HUDEP-2 (cell line): ENCODE data around the gene SLAMF7.
"Not testable (repeated sequence)": the region's sequence is repeated elsewhere in the genome, so short reads cannot be mapped to it uniquely, and the experiment has no call there.

ENCODE experiments used
- DNase-seq, 76 experiments: peaks; one replicate each; lab custom pipeline; 2025; ENCODE audit not compliant: unreplicated experiment in 76 of 76; lab: John Stamatoyannopoulos, UW

The SLAMF7 gene

DNA sequence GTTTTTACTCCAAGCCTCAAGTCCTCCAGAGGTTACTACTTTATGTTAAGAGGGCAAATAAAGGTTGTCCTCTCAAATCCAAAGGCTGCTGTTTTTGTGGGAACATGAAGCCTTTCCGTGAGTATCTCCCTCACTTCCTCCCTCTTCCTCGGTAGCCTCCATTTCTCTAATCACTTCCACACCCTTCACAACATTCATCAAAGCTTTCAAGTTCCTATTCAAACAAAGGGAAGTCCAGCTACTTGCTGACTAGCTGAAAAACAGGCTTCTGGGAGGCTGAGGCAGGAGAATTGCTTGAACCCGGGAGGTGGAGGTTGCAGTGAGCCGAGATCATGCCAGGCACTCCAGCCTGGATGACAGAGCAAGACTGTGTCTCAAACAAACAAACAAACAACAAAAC is 20.8 kb upstream of the SLAMF7 start:
- no peak for DNase-seq

- no peak for DNase-seq
Measured at GRCh38 chr1:160720356-160721085, 18.5 kb upstream of the SLAMF7 start.

- DNase-seq: no peak
Measured at GRCh38 chr1:160721473-160721872, 17.6 kb upstream of the SLAMF7 start.

- no peak for DNase-seq
Measured at GRCh38 chr1:160722726-160723125, 16.3 kb upstream of the SLAMF7 start.

- no peak for DNase-seq
Measured at GRCh38 chr1:160723332-160723731, 15.7 kb upstream of the SLAMF7 start.

- DNase-seq: peak in 1 of 76 experiments; percentile 11
Measured at GRCh38 chr1:160724465-160725242, 14.4 kb upstream of the SLAMF7 start.

- peak in 10 of 76 experiments; percentile 11 to 38 (median 15) for DNase-seq
Measured at GRCh38 chr1:160726114-160726497, 12.9 kb upstream of the SLAMF7 start.

GRCh38 chr1:160726498-160727315 is 12.3 kb upstream of the SLAMF7 start:
- DNase-seq: peak in 55 of 76 experiments; percentile 2 to 73 (median 27)

GRCh38 chr1:160727316-160727640 is 11.8 kb upstream of the SLAMF7 start:
- DNase-seq: no peak

DNA sequence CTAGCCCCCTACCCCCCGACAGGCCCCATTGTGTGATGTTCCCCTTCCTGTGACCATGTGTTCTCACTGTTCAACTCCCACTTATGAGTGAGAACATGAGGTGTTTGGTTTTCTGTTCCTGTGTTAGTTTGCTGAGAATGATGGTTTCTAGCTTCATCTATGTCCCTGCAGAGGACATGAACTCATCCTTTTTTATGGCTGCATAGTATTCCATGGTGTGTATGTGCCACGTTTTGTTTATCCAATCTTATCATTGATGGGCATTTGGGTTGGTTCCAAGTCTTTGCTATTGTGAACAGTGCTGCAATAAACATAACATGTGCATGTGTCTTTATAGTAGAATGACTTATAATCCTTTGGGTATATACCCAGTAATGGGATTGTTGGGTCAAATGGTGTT is 7.5 kb upstream of the SLAMF7 start:
- not testable (repeated sequence) for DNase-seq

DNA sequence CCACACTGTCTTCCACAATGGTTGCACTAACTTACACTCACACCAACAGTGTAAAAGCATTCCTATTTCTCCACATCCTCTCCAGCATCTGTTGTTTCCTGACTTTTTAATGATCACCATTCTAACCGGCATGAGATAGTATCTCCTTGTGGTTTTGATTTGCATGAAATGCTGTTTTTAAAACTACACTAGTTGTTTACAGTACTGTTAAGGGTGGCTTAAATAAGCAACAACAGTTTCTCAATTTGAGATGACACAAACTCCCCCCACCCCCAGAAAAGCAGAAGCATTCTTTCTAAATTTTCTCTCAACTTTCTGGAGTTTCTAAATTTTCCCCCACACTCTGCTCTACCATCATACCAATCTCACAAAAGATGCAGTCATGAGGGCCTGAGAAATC is 7.1 kb upstream of the SLAMF7 start:
- DNase-seq: no peak

GRCh38 chr1:160733898-160734297 is 5.1 kb upstream of the SLAMF7 start:
- DNase-seq: no peak

GRCh38 chr1:160734301-160734700 is 4.7 kb upstream of the SLAMF7 start:
- DNase-seq: no peak

GRCh38 chr1:160738271-160738670 is 776 bp upstream of the SLAMF7 start:
- DNase-seq: no peak

DNA sequence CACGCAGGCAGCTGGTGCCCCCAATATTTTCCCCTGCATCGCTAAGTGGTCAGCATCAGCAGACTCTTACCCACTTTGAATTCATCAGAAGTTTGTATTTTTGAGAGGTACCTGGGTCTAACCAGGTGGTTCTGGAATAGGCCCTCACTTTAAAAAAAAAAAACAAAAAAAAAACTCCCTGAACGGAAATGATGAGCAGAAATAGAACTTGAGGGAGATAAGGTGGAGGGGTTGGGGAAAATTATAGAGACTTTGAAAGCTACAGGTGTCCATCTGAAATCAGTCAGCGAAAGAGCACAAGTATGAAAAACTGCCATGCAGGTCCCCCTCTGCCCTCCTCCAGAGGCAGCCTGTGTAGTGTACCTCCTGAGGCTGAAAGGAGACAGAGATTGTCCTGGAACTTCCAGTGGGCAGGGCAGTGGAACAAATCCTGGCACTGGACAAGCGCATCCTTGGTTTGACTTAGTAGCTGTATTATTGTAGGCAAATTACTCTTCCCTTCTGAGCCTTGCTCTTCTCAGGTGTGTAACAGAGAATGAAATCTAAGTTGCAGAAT is 1.2 kb downstream of the SLAMF7 start:
- DNase-seq: no peak

- no peak for DNase-seq
Measured at GRCh38 chr1:160741092-160741501, 2.0 kb downstream of the SLAMF7 start.

- no peak for DNase-seq
Measured at GRCh38 chr1:160741612-160742348, 2.7 kb downstream of the SLAMF7 start.

DNA sequence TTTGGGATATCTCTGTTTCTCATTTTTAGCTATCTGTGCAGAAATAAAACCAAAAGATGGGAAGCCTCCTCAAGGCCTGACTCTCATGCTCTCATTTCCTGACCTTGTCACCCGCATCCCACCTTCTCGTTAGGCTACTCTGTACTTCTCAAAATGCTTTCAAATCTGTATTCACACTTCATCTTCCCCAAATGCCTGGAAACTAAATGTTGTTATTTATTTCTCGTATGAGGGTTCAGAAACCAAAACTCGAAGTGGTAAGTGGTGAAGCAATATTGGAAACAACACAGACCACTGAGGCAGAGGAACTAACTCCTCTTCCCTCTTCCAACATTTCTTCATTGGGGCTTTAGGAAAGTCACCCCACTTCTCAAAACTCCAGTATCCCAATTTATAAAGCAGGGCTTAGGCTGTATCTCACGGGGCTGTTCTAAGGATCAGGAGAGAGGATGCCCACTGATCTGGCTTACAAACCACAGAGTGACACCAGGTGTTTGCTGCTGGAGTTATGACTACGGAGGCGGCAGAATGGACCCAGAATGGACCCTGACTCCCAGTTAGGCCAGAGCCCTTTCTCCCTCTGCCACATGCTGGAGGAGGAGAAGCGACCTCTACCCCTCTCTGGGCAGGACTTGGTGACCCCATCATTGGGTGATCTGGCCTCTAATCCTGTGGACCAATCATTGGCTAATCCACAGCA is 3.5 kb downstream of the SLAMF7 start:
- no peak for DNase-seq

- DNase-seq: no peak
Measured at GRCh38 chr1:160743266-160743665, 4.2 kb downstream of the SLAMF7 start.
